ENCODE data around the gene LRP8.

LRP8 gene

GRCh38 chr1:53359225-53359933, 31.5 kb upstream of the LRP8 start:
- no peak for DNase-seq

GRCh38 chr1:53356637-53357036, 28.8 kb upstream of the LRP8 start:
- DNase-seq, result no peak

- no peak for DNase-seq
Observed at GRCh38 chr1:53354119-53354518, 26.2 kb upstream of the LRP8 start.

- DNase-seq, result no peak
Observed at GRCh38 chr1:53352561-53352960, 24.7 kb upstream of the LRP8 start.

GRCh38 chr1:53350853-53351767, 23.2 kb upstream of the LRP8 start:
- no peak for DNase-seq

- DNase-seq, result no peak
Observed at GRCh38 chr1:53349968-53350852, 22.3 kb upstream of the LRP8 start.

- DNase-seq, result no peak
Observed at GRCh38 chr1:53349369-53349835, 21.5 kb upstream of the LRP8 start.

GRCh38 chr1:53348486-53349368, 20.9 kb upstream of the LRP8 start:
- DNase-seq, result no peak

- DNase-seq, result no peak
Observed at GRCh38 chr1:53346814-53347176, 18.9 kb upstream of the LRP8 start.

GRCh38 chr1:53345996-53346813, 18.3 kb upstream of the LRP8 start:
- no peak for DNase-seq

GRCh38 chr1:53344921-53345838, 17.3 kb upstream of the LRP8 start:
- DNase-seq, result no peak

GRCh38 chr1:53343831-53344668, 16.2 kb upstream of the LRP8 start:
- DNase-seq, result no peak

- no peak for DNase-seq
Observed at GRCh38 chr1:53342735-53343470, 15.0 kb upstream of the LRP8 start.

- DNase-seq, result no peak
Observed at GRCh38 chr1:53341961-53342707, 14.3 kb upstream of the LRP8 start.

- no peak for DNase-seq
Observed at GRCh38 chr1:53341521-53341895, 13.6 kb upstream of the LRP8 start.

GRCh38 chr1:53340660-53341520, 13.0 kb upstream of the LRP8 start:
- no peak for DNase-seq

Data from NCI-H1105 (cell line).